OCI-LY1 (cell line): Measurements from ENCODE around the gene SEMG1.

Experiments
- H2AFZ ChIP-seq: fragments of 200-600 bp; sonication (generic), shearing (Covaris generic); 2 replicates; pipeline ENCODE4 v1.6.0; 2014; ENCODE audit warnings: antibody characterized with exemption, mild to moderate bottlenecking, low read length
- H3F3A ChIP-seq: fragments of 200-600 bp; sonication (generic), shearing (Covaris generic); 2 replicates; pipeline ENCODE4 v1.6.0; 2014; ENCODE audit warnings: mild to moderate bottlenecking, antibody characterized with exemption, low read length, moderate library complexity; ENCODE audit not compliant: insufficient read depth
- H3K27ac ChIP-seq: fragments of 200-600 bp; sonication (generic); 2 replicates; pipeline ENCODE4 v1.5.1; 2014; ENCODE audit warnings: low read length, mixed run types, mild to moderate bottlenecking, low read depth; ENCODE audit not compliant: poor library complexity, severe bottlenecking
- H3K27me3 ChIP-seq: fragments of 200-600 bp; sonication (generic); 2 replicates; pipeline ENCODE4 v1.6.0; 2014; ENCODE audit warnings: antibody characterized with exemption, mild to moderate bottlenecking, low read length, moderate library complexity; ENCODE audit not compliant: insufficient read depth
- H3K36me3 ChIP-seq: fragments of 200-600 bp; sonication (generic); 2 replicates; pipeline ENCODE4 v1.6.1; 2014; ENCODE audit warnings: mild to moderate bottlenecking, antibody characterized with exemption, low read length, moderate library complexity, mixed read lengths; ENCODE audit not compliant: insufficient read depth
- H3K4me1 ChIP-seq: fragments of 200-600 bp; sonication (generic); 2 replicates; pipeline ENCODE4 v1.5.1; 2014; ENCODE audit warnings: mild to moderate bottlenecking, low read length, moderate library complexity; ENCODE audit not compliant: insufficient read depth, severe bottlenecking
- H3K4me2 ChIP-seq: fragments of 200-600 bp; sonication (generic), shearing (Covaris generic); 2 replicates; pipeline ENCODE4 v1.6.1; 2014; ENCODE audit warnings: low read length
- H3K4me3 ChIP-seq: fragments of 200-600 bp; sonication (generic); 2 replicates; pipeline ENCODE4 v1.5.1; 2014; ENCODE audit warnings: low read length, low read depth, mild to moderate bottlenecking, mixed read lengths; ENCODE audit not compliant: poor library complexity, severe bottlenecking
- H3K79me2 ChIP-seq: fragments of 200-600 bp; shearing (Covaris generic); 2 replicates; pipeline ENCODE4 v1.6.1; 2016; ENCODE audit warnings: mixed run types, low read length, mixed read lengths; ENCODE audit not compliant: insufficient read depth
- H3K9ac ChIP-seq: fragments of 200-600 bp; sonication (generic), shearing (Covaris generic); 2 replicates; pipeline ENCODE4 v1.6.1; 2014; ENCODE audit warnings: mild to moderate bottlenecking, low read length, mixed read lengths
- H3K9me2 ChIP-seq: fragments of 200-600 bp; sonication (generic), shearing (Covaris generic); 2 replicates; pipeline ENCODE4 v1.6.1; 2014; ENCODE audit warnings: low read depth, mild to moderate bottlenecking, low read length, mixed read lengths
- H3K9me3 ChIP-seq: fragments of 200-600 bp; shearing (Covaris generic); 2 replicates; pipeline ENCODE4 v1.6.1; 2014; ENCODE audit warnings: low read length, mixed read lengths
- H4K20me1 ChIP-seq: fragments of 200-600 bp; sonication (generic), shearing (Covaris generic); 2 replicates; pipeline ENCODE4 v1.6.0; 2016; ENCODE audit warnings: mild to moderate bottlenecking, low read length; ENCODE audit not compliant: insufficient read depth
- CTCF ChIP-seq: fragments of 200-600 bp; sonication (generic), shearing (Covaris generic); IDR thresholded peaks from 2 replicates; pipeline ENCODE4 v1.5.1; 2017; ENCODE audit warnings: mild to moderate bottlenecking, antibody characterized with exemption, low read length, moderate library complexity, mixed read lengths
- EZH2 ChIP-seq: fragments of 200-600 bp; sonication (generic), shearing (Covaris generic); IDR thresholded peaks from 2 replicates; pipeline ENCODE4 v1.8.0; 2017; ENCODE audit warnings: borderline replicate concordance, mixed run types, mild to moderate bottlenecking, antibody characterized with exemption, low read length, moderate library complexity, mixed read lengths

Gene SEMG1

GRCh38 chr20:45176526-45177267 lies 30.1 kb upstream of the SEMG1 start:
- peaks cover 2% of the 10 kb centered on the region; the same call in 1 of the 2 replicates for H3K27me3 ChIP-seq
- H3K4me2 ChIP-seq, result no peak overlapping the region
- H3F3A ChIP-seq, result no peaks in the 10 kb centered on the region

GRCh38 chr20:45179166-45179565 lies 27.7 kb upstream of the SEMG1 start:
- no peaks in the 10 kb centered on the region for H3K4me1 ChIP-seq
- no peaks in the 10 kb centered on the region for H3K9me3 ChIP-seq
- H3K36me3 ChIP-seq, result no peaks in the 10 kb centered on the region
- H3K27ac ChIP-seq, result no peak overlapping the region
- H3K4me2 ChIP-seq, result no peak overlapping the region
- no peak overlapping the region for H3K9ac ChIP-seq
- H3K9me2 ChIP-seq, result no peaks in the 10 kb centered on the region
- H3K79me2 ChIP-seq, result no peaks in the 10 kb centered on the region
- no peaks in the 10 kb centered on the region for H3F3A ChIP-seq
- H3K4me3 ChIP-seq, result no peak overlapping the region
- peaks cover 4% of the 10 kb centered on the region; the same call in 1 of the 2 replicates for H3K27me3 ChIP-seq
- no peak overlapping the region for H2AFZ ChIP-seq
- TF ChIP-seq EZH2, result no peak
- no peak for TF ChIP-seq CTCF
- no peaks in the 10 kb centered on the region for H4K20me1 ChIP-seq

More at GRCh38 chr20:45176526-45177267, 30.1 kb upstream of the SEMG1 start:
- TF ChIP-seq EZH2, result no peak
- no peak for TF ChIP-seq CTCF
- no peak overlapping the region for H2AFZ ChIP-seq
- no peak overlapping the region for H3K27ac ChIP-seq
- H3K9ac ChIP-seq, result no peak overlapping the region
- H4K20me1 ChIP-seq, result no peaks in the 10 kb centered on the region
- no peaks in the 10 kb centered on the region for H3K79me2 ChIP-seq
- no peaks in the 10 kb centered on the region for H3K36me3 ChIP-seq
- no peaks in the 10 kb centered on the region for H3K9me2 ChIP-seq
- no peak overlapping the region for H3K4me3 ChIP-seq
- no peaks in the 10 kb centered on the region for H3K4me1 ChIP-seq
- no peaks in the 10 kb centered on the region for H3K9me3 ChIP-seq

GRCh38 chr20:45181639-45182038 lies 25.2 kb upstream of the SEMG1 start:
- Histone ChIP-seq H3K9me3 (no peaks in the 10 kb centered on the region), H3F3A (no peaks in the 10 kb centered on the region), H3K4me2 (no peak overlapping the region), H3K4me3 (no peak overlapping the region), H3K27ac (no peak overlapping the region), H2AFZ (no peak overlapping the region), H4K20me1 (no peaks in the 10 kb centered on the region), H3K9ac (no peak overlapping the region), H3K79me2 (no peaks in the 10 kb centered on the region), H3K4me1 (no peaks in the 10 kb centered on the region), H3K27me3 (peaks cover 4% of the 10 kb centered on the region; the same call in 1 of the 2 replicates), H3K36me3 (no peaks in the 10 kb centered on the region), H3K9me2 (no peaks in the 10 kb centered on the region)
- TF ChIP-seq EZH2 (no peak), CTCF (no peak)
